GM19025 (cell line): ENCODE results near the gene ANKMY2.

Experiments
- ATAC-seq: cut with Tn5 transposase; IDR thresholded peaks from one replicate; pipeline ENCODE4 v1.9.1; 2021; ENCODE audit warnings: mild to moderate bottlenecking, low read depth, moderate library complexity; ENCODE audit not compliant: unreplicated experiment

Gene ANKMY2

DNA sequence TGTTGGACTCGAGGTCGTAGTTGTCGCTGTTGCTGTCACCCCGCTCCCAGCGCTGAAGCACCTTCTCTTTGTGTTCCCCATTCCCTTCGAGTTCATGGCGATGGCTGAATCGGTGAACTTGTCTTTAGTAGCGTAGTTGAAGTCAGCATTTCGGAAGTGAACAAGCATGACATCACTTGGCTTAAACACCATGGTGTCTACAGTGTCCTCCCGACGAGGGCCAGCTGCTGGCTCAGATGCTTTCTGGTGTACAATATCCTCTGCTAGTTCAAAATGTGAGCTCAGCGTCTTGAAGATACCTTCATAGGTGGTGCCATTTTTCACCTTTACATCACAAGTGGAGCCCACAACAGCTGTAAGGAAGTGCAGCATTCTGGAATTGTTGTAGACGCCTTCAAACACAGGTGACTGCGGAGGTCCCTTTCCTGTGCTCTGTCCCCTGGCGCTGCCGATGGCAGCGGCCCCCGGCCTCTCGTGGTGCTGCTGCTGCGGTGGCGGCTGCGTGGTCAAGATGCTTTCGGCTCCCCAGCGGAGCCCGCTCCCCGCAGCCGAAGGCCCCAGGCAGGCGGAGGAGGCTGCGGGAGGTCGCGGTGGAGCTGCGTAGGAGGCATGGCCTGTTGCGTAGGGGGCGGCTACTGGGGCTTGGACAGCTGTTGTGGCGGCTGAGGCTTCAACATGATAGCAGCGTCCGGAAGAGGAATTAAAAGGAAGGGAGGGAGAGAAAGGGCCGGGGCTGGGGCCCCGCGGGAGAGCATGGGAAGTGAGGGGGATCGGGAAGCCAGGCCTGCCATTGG, 59.3 kb downstream of the ANKMY2 start:
- ATAC-seq = no peak

DNA sequence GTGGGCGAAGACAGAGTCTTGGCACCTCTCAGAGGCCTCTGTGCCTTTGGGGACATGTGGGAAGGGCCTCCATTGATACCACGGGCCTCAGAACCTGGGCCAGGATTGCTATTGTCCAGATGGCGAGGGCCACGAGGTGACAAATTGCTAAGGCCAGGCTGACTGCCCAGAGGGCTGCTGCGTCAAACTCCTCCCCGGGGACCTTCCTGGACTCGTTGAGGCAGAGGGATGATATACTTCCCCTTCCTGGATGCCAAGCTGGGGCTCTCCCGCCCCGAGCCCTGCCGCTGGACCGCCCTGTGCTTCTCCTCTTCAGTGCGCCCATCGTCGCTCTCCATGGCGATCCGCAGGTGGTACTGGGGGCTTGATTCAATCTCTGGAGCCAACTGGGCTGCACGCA, 60.0 kb downstream of the ANKMY2 start:
- no peak for ATAC-seq

DNA sequence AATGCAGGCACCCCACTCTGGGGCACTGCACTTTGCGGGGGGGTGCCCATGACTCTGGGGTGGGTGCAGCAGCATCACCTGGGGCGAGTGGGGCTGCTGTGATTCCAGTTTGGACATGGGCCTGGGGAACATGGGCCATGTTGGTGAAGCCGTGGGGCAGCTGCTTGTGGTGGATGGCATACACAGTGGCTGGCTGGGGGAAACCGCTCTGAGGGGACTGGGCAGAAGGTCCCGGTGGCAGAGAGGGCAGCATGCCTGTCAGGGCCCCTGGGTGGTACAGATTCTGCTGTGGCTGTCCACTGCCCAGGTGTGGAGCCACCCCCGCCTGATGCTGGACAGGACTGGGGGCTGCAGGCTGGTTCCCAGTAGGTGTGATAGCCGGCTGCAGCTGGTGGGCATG, 61.7 kb downstream of the ANKMY2 start:
- no peak for ATAC-seq

DNA sequence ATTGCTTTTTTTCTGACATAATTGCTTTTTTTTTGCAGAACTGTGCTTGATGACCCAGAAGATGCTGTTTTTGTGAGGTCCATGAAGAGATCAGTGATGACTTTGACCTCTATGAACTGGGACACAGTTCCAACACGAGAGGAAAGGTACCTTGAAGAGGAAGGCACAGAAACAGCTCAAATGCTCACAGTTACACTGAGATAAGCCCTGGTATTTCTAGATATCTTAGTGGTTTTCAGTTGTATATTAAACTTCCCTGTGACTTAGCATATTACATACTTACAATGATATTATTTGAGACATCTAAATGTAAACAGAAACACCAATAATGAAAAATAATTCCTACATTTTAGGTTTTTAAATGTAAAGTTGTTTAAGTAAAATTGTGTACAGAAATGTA, 64.3 kb downstream of the ANKMY2 start:
- no peak for ATAC-seq

DNA sequence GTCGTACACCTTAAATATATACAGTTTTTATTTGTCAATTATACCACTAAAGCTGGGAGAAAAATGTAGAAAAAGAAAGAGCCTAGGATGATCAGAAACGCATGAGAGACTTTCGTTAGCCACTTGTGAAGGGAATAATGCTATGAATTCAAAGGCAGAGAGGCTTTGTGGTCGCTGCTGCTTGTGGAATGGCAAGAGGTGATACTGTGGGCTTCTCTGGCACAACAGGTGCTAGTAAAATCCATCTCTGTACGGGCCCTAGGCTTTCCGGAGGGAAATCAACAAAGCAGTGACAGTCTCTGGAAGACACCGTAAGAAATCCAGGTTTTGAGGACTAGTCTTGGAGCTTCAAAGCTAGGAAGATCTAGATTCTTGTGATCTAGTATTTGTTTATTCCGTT, 66.3 kb downstream of the ANKMY2 start:
- no peak for ATAC-seq

DNA sequence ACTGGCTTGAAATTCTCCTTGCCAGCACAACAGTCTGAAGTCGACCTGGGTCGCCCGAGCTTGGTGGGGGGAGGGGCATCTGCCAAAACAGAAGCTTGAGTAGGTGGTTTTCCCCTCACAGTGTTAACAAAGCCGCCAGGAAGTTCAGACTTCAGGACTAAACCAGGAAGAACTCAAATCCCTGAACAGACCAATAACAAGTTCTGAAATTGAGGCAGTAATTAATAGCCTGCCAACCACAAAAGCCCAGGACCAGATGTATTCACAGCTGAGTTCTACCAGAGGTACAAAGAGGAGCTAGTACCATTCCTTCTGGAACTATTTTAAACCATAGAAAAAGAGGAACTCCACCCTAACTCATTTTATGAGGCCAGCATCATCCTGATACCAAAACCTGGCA, 73.6 kb downstream of the ANKMY2 start:
- no peak for ATAC-seq

DNA sequence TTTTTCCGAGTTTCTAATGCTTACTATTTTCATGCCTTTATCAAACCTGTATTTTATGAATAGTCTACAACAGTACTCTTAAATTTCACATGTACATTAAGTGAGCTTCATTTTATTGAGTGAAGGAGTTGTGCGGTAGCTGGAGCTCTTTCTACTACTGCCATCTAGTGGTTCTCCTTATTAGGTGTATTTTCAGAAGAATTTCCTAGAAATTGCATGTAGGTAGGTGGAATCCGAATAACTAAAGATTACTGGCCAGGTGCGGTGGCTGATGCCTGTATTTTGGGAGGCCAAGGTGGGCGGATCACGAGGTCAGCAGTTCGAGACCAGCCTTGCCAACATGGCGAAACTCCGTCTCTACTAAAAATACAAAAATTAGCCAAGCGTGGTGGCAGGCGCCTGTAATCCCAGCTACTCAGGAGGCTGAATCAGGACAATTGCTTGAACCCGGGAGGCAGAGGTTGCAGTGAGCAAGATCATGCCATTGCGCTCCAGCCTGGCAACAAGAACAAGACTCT, 80.6 kb downstream of the ANKMY2 start:
- no peak for ATAC-seq

DNA sequence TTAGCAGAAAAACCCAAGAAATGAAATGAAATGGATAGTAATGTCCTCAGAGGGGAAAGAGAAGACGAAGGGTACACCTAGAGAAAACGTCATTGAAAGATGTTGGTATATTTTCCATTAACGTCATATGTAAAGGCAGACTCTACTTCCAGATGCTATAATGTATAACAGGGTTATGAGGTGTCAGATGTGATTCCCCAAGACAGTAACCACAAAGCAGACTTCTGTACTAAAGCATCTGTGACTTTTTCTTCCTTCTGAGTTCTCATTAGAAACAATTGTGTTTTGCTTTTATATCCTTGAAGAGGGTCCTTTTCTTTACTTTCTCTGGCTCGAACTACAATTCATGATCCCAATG, 81.6 kb downstream of the ANKMY2 start:
- ATAC-seq = no peak

DNA sequence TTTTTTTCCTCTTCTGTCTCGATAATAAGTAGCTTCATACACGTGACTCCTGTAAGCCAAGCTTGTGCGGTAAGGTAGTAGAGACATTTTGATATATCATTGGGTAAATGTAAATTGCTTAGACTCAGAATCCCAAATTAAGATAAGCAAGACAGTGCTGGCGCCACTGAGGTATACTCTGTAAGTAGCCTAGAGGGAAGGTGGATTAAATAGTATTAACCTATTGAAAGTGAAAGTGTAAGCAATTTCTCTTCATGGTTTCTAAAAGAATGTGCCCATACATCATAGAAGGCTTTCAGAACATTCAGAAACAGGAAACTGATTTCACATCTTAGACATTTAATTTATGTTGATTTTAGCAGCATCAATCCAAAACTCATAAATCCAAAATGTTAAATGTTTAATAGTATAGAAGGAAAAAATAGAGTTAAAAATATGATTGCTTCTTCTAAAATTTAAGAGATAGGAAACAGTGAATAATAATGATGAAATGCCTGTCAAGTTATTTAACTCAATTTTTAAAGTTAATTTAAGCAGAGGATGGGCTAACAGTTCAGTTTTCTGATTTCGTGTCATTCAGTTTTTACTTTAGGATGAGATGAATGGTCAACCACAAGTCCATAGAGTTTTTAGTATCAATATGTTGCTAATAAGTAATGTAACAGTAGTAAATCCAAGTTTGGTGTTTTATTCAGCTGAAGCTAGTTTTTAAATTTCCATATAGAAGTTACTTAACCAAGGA, 82.1 kb downstream of the ANKMY2 start:
- peak; percentile 69 for ATAC-seq

DNA sequence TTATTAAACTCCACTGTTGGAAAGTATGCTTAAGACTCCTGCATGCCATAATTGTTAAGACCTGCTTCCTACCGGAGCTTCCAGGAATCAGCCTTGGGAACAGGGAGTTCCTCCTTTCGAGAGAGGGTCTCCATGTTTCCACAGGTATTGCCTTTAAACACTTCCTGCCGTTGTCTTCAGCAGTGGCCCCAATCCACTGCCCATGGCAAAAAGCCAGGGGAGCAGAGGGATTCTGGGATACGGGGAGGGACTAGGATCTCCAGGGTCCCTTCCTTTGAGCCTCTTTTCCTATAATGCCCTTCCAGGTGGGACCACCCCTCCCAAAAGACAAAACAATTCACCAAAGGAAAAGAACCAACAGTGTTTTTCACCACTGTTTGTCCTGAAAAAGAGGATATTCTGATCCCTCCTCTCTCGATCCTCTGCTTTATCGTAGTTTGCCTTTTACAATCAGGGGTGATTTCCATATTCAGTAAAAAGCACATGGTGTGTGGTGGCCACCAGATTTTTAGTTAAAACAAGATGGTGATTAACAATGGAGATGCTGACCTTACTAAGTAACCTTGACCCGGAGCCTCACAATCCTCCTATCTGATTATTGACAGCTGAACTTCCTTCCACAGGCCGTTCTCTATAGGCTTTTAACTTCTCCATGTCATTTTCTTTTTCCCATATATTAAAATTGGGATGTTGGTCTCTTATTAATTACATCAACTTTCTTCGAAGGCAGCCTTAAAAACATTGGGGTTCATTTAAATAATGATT, 82.9 kb downstream of the ANKMY2 start:
- no peak for ATAC-seq

DNA sequence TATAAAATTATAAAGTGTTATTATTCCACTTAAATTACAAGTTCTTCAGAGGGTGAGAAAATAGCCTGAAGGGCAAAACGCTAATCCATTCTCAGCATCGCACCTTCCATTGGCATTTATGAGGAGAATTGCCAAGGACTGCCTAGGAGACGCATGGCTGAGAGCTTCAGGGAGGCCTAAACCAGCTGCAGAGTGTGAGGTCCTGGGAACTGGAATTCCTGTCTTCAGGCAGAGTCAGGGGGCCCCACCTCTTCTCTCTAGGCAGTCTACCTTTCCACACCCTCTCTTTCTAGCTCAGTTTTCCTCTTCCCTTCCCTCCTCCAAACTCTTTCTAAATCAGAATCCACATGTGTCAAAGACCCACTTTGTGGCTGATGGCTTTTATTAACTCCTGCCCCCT, 83.6 kb downstream of the ANKMY2 start:
- ATAC-seq = no peak

DNA sequence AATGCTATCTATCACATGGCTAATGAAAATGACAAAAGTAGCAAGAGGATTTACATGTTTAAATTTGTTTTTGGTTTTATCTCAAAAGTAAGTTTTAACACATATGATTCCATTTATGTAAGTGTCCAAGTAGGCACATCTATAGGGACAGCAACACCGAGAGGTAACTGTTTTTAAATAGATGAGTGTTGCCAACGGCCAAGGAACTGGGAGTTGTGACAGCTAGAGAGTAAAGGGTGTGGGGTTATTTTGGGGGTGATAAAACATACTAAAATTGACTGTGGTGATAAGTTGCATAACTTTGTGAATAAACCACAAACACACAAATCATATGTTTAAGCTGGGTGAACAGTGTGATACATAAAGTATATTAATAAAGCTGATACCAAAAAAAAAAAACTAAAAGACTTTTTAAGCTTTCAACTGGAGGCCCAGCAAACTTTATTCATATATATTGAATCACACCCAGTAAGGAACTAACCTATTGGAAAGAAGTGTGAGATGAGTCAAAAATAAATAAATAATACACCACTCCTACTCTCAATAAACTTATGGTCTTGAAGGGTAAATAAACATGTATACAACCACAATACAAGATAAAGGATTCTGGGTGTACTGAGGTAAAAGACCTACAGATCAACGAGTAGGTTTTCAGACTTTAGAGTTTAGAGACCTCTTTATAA, 85.9 kb downstream of the ANKMY2 start:
- no peak for ATAC-seq

DNA sequence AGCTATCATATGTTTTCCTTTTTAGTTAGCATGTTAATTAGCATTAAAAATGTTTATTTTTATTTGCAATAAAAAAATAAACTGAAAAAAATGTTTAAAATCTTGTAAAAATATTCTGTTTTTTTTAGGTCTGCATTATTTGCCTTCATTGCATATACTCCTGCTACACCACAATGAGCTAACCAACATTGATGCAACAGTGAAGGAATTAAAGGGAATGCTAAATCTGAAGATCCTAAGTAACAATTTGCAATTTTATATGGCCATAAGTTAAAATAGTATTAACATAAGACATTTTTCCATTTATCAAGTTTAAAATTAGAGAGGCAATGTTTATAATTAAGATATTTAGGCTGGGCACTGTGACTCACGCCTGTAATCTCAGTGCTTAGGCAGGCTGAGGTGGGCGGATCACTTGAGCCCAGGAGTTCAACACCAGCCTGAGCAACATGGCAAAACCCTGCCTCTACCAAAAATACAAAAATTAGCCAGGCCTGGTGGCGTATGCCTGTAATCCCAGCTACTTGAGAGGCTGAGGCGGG, 86.7 kb downstream of the ANKMY2 start:
- no peak for ATAC-seq

DNA sequence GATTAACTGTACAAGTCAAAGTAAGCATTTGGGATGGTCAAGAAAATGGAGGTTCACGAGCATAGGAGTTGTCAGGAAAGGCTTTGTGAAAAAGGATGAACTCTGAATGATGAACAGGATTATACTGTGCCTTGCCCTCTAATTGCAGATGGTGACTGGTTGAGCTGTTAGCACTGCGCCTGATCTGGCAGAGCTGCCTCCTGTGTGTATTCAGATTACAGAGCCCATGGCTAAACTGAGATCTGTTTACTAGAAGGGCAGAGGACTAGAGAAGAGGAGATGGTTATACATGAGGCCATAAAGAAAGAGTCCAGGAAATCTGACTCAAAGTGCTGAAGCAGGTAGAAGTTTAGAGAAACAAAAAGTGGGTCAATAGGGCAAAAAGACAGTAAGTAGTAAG, 89.2 kb downstream of the ANKMY2 start:
- no peak for ATAC-seq

DNA sequence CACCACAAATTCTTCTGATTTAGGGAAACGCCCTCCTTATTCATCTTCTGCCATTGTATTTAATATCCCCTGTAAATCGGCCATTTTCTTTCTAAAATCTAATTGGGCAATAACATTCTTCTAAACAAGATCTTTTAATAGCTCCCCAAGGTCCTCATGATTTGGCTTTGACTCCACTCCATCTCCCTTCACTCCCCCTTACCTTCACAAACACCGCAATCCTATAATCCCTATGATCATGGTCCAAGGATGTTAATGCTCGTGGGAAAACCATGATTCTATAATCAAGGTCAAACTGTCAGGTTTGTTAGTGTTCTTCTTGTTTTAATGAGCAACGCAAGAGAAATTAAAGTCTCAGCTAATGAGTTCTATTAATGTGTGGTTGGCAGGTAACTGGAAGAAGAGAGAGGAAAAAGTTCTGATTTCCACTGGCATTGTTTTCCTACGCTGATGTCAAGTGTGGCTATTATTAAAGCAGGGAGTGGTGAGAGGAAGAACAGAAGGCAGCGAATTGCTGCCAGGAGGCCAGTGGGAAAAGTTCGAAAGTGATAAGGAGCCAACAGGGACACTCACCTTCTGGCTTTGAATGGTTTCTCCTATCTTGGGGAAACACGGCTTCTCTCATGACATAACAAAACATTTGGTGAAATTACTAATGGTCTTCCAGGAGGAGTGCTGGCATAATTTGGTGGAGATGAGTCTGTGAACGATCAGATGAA, 90.9 kb downstream of the ANKMY2 start:
- no peak for ATAC-seq

DNA sequence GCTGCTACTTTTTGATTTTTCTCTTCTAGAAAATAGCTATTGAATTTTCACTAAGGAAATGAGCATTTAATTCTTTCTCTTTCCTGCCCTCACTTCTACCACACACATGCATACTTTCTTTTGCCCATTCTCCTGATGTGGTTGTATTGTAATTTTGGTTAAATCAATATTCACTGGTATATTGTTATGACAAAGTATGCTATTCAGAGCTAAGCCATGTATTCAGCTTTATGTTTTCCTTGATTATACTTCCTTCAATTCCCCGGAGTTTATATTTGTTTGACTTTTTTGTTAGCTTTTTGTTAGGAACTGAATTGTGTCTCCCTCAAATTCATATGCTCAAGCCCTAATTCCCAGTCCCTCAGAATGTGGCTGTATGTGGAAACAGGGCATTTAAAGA, 94.9 kb downstream of the ANKMY2 start:
- ATAC-seq = no peak
